Endothelial cell of umbilical vein (primary cell): ENCODE results near the gene OR8H3. TPM values are rescaled to one million over a fixed set of nuclear protein-coding genes. Genes with fewer than 3 reads are reported as not detected.
"Not testable (repeated sequence)": the region's sequence is repeated elsewhere in the genome, so short reads cannot be mapped to it uniquely, and the experiment has no call there.

Experiments
- BruUV-seq: library from RNA; stranded (reverse); fragments of 400-500 nt; replicated peaks from 2 replicates; lab custom pipeline; 2021; lab: Mats Ljungman, UMichigan
- CTCF ChIA-PET: fragments of 300-600, 350-600 bp; sonication (Branson Sonifier 250); formaldehyde crosslinking; loops from one replicate; lab custom pipeline; 2021; ENCODE audit warnings: antibody characterized with exemption, inconsistent platforms; lab: Charles Lee
- POLR2A ChIA-PET: fragments of 300-600, 350-600 bp; sonication (Branson Sonifier 250); formaldehyde crosslinking; loops from one replicate; lab custom pipeline; 2021; ENCODE audit warnings: antibody characterized with exemption, inconsistent platforms; lab: Charles Lee
- DNase-seq: peaks from one replicate; pipeline ENCODE4 v3.0.0-alpha.2; 2011; ENCODE audit warnings: low read depth, low spot score
- FAIRE-seq: peaks from 2 replicates; lab custom pipeline; 2011; peaks lifted over from hg19 to GRCh38; lab: Jason Lieb, UNC
- H2AFZ ChIP-seq: 2 replicates; pipeline ENCODE4 v1.6.0; 2012; ENCODE audit warnings: low read depth, low read length, control low read depth, inconsistent platforms
- H3K27ac ChIP-seq: 2 replicates; pipeline ENCODE4 v1.5.1; 2011; ENCODE audit warnings: low read depth, mild to moderate bottlenecking, control low read depth, low read length, moderate library complexity; ENCODE audit not compliant: insufficient read depth
- H3K27me3 ChIP-seq, 2 experiments: 2 replicates each; pipeline versions ENCODE4 v1.6.0 to v1.6.1; 2011; ENCODE audit warnings: low read length in 2 of 2, mixed read lengths in 1 of 2; ENCODE audit not compliant: control insufficient read depth in 2 of 2, insufficient read depth in 2 of 2
- H3K36me3 ChIP-seq, 2 experiments: 2 replicates in 1 of 2; 3 replicates in 1 of 2; pipeline ENCODE4 v1.5.1; 2011; ENCODE audit warnings: low read length in 2 of 2, mild to moderate bottlenecking in 1 of 2, moderate library complexity in 1 of 2; ENCODE audit not compliant: control insufficient read depth in 2 of 2, insufficient read depth in 2 of 2; ENCODE audit errors: extremely low read depth in 1 of 2
- H3K4me1 ChIP-seq: 3 replicates; pipeline ENCODE4 v1.5.1; 2011; ENCODE audit warnings: mild to moderate bottlenecking, low read length; ENCODE audit not compliant: control insufficient read depth, insufficient read depth; ENCODE audit errors: extremely low read depth
- H3K4me2 ChIP-seq: 2 replicates; pipeline ENCODE4 v1.6.1; 2011; ENCODE audit warnings: low read length, control low read depth, mixed read lengths; ENCODE audit not compliant: insufficient read depth
- H3K4me3 ChIP-seq, 3 experiments: fragments of 200-600 bp in 1 of 3; sonication (generic), shearing (Covaris generic) in 1 of 3; replicated peaks in 1 of 3; 2 replicates each; pipeline ENCODE4 v1.5.1; 2011 to 2016; ENCODE audit warnings: control low read depth in 3 of 3, low read length in 3 of 3, mild to moderate bottlenecking in 2 of 3, inconsistent platforms in 1 of 3, low read depth in 1 of 3, moderate library complexity in 1 of 3; ENCODE audit not compliant: insufficient read depth in 1 of 3
- H3K79me2 ChIP-seq: 2 replicates; pipeline ENCODE4 v1.6.0; 2012; ENCODE audit warnings: low read length, inconsistent platforms; ENCODE audit not compliant: control insufficient read depth, insufficient read depth
- H3K9ac ChIP-seq: replicated peaks from 2 replicates; pipeline ENCODE3; 2011; ENCODE audit warnings: low read length, control low read depth; ENCODE audit not compliant: insufficient read depth; ENCODE audit errors: extremely low read depth
- H3K9me1 ChIP-seq: replicated peaks from 3 replicates; pipeline ENCODE4 v1.6.0; 2011; ENCODE audit warnings: mild to moderate bottlenecking, low read length; ENCODE audit not compliant: control insufficient read depth, insufficient read depth; ENCODE audit errors: extremely low read depth
- H3K9me3 ChIP-seq: replicated peaks from 2 replicates; pipeline ENCODE4 v1.5.1; 2012; ENCODE audit warnings: low read length, inconsistent platforms; ENCODE audit not compliant: control insufficient read depth, insufficient read depth
- H4K20me1 ChIP-seq: replicated peaks from 2 replicates; pipeline ENCODE3; 2011; ENCODE audit warnings: mild to moderate bottlenecking, low read length; ENCODE audit not compliant: control insufficient read depth, insufficient read depth; ENCODE audit errors: extremely low read depth
- EZH2 ChIP-seq: IDR thresholded peaks from 2 replicates; pipeline ENCODE4 v1.6.1; 2012; ENCODE audit warnings: borderline replicate concordance, low read depth, mild to moderate bottlenecking, moderate library complexity, low read length, inconsistent platforms; ENCODE audit not compliant: severe bottlenecking
- FOS ChIP-seq: IDR thresholded peaks from 2 replicates; pipeline ENCODE4 v1.6.1; 2011; ENCODE audit warnings: mild to moderate bottlenecking, low read length, moderate library complexity, borderline replicate concordance; ENCODE audit not compliant: insufficient read depth
- GATA2 ChIP-seq: IDR thresholded peaks from 2 replicates; pipeline ENCODE4 v1.7.0; 2011; ENCODE audit warnings: low read depth, mild to moderate bottlenecking, moderate library complexity, mixed read lengths, low read length; ENCODE audit not compliant: insufficient read length, insufficient read depth
- JUN ChIP-seq: IDR thresholded peaks from 2 replicates; pipeline ENCODE4 v1.6.1; 2011; ENCODE audit warnings: borderline replicate concordance, low read depth; ENCODE audit not compliant: insufficient read length, insufficient read depth
- MYC ChIP-seq: IDR thresholded peaks from one replicate; pipeline ENCODE4 v1.6.1; 2011; ENCODE audit warnings: mild to moderate bottlenecking, low read depth, low read length
- POLR2A ChIP-seq: IDR thresholded peaks from 2 replicates; pipeline ENCODE4 v1.6.1; 2012; ENCODE audit warnings: low read depth, mild to moderate bottlenecking, control low read depth, low read length
- POLR2AphosphoS5 ChIP-seq: IDR thresholded peaks from 2 replicates; pipeline ENCODE4 v1.6.1; 2012; ENCODE audit warnings: low read depth, mild to moderate bottlenecking, control low read depth, low read length, moderate library complexity; ENCODE audit not compliant: insufficient read depth
- dilution Hi-C: fragments of 300-500 bp; cut with MboI; formaldehyde crosslinking; loops from one replicate; pipeline ENCODE4 v1.15.0; 2019; ENCODE audit warnings: low sequenced_read_pairs; ENCODE audit not compliant: extremely low pct_ligation_motif_present
- intact Hi-C: fragments of 100-400 bp; cut with micrococcal nuclease; formaldehyde crosslinking; loops from one replicate; pipeline ENCODE4 v1.10.0; 2022
- polyA plus RNA-seq, 4 experiments: library from polyadenylated mRNA; depleted of rRNA in 3 of 4; stranded (reverse) in 3 of 4; unstranded in 1 of 4; fragments of >200 nt; gene quantifications; 2 replicates each; pipeline versions ENCODE4 v1.2.1 to v1.2.3, GENCODE V29; 2011 to 2012; ENCODE audit warnings: missing spikeins in 1 of 4
- total RNA-seq: library from RNA; stranded (reverse); gene quantifications from 2 replicates; pipeline ENCODE4 v1.2.3, GENCODE V29; 2021
- TF ChIP-seq, protein P1 (sequence below), 2 donors: IDR thresholded peaks; 1 replicate in 1 of 2; 2 replicates in 1 of 2; pipeline ENCODE4 v1.5.1; 2011; ENCODE audit warnings: low read length in 2 of 2, mild to moderate bottlenecking in 2 of 2, moderate library complexity in 2 of 2, control low read depth in 1 of 2, inconsistent platforms in 1 of 2, low read depth in 1 of 2; ENCODE audit not compliant: insufficient read depth in 1 of 2; ENCODE audit errors: extremely low read depth in 1 of 2
- TF ChIP-seq, protein P2 (sequence below): IDR thresholded peaks from 2 replicates; pipeline ENCODE4 v1.6.1; 2011; ENCODE audit not compliant: insufficient read depth, insufficient read length

The OR8H3 gene
- total and polyA plus RNA-seq, 2 donors (not counting 3 experiments of a cell fraction or from before 2014, with no cell fraction given), result not detected

DNA sequence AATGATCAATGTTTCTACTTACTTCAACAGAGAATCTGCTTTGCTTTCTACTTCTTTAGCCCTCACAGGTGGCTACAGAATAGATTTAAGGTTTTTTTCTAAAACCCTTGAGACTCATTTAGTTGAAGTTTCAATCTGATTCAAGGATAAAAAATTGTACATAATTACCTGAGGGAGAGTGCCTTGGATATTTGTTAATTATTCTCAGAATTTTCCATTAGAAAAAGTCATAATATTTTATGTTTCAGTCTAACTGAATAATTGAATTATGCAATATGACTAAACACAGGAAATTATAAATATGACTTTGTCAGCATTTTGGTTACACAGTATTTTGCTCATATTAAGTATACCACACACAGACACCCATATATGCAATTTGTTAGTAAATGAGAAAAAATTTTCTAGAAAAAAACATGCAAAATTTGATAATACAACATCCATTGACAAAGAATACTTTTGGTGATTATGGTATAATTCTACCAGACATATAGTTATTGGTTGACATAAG, 18.0 kb downstream of the OR8H3 start, which contains the start of gene OR8J3:
OR8J3 (minus strand) TSS at position 51 of the 511 bp plus-strand sequence. CDS start 2,483 bp downstream, outside the sequence.
- FAIRE-seq (no peak), DNase-seq (no peak)
- Histone ChIP-seq H3K9me3 (peaks cover 6% of the 10 kb centered on the region), H3K9me1 (no peaks in the 10 kb centered on the region), H3K4me2 (no peak within 1 kb of the TSS), H3K4me3 (no peak within 1 kb of the TSS), H3K9ac (no peak within 1 kb of the TSS), H3K27ac (no peak within 1 kb of the TSS), H3K79me2 (no peaks in the 10 kb centered on the region), H2AFZ (no peak within 1 kb of the TSS), H3K36me3 (no peaks in the 10 kb centered on the region), H3K4me1 (no peaks in the 10 kb centered on the region), H3K27me3 (no peaks in the 10 kb centered on the region), H4K20me1 (no peaks in the 10 kb centered on the region)
- dilution Hi-C loops (no loop called here), intact Hi-C loops (no loop called here)
- ChIA-PET POLR2A (no interaction called here), CTCF (no interaction called here)
- no TSS peak for BruUV-seq
- TF ChIP-seq FOS (no peak), JUN (no peak), POLR2A (no peak), EZH2 (no peak), MYC (no peak), GATA2 (no peak), POLR2AphosphoS5 (no peak)
- TF ChIP-seq, protein P1, sequence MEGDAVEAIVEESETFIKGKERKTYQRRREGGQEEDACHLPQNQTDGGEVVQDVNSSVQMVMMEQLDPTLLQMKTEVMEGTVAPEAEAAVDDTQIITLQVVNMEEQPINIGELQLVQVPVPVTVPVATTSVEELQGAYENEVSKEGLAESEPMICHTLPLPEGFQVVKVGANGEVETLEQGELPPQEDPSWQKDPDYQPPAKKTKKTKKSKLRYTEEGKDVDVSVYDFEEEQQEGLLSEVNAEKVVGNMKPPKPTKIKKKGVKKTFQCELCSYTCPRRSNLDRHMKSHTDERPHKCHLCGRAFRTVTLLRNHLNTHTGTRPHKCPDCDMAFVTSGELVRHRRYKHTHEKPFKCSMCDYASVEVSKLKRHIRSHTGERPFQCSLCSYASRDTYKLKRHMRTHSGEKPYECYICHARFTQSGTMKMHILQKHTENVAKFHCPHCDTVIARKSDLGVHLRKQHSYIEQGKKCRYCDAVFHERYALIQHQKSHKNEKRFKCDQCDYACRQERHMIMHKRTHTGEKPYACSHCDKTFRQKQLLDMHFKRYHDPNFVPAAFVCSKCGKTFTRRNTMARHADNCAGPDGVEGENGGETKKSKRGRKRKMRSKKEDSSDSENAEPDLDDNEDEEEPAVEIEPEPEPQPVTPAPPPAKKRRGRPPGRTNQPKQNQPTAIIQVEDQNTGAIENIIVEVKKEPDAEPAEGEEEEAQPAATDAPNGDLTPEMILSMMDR (IDR thresholded peaks at IDR 0.05; ENCODE audit: extremely low read depth in 1 of 2, insufficient read depth in 1 of 2, low read depth in 1 of 2, low read length in 2 of 2), result no peak
- TF ChIP-seq, protein P2, sequence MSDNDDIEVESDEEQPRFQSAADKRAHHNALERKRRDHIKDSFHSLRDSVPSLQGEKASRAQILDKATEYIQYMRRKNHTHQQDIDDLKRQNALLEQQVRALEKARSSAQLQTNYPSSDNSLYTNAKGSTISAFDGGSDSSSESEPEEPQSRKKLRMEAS, result no peak

DNA sequence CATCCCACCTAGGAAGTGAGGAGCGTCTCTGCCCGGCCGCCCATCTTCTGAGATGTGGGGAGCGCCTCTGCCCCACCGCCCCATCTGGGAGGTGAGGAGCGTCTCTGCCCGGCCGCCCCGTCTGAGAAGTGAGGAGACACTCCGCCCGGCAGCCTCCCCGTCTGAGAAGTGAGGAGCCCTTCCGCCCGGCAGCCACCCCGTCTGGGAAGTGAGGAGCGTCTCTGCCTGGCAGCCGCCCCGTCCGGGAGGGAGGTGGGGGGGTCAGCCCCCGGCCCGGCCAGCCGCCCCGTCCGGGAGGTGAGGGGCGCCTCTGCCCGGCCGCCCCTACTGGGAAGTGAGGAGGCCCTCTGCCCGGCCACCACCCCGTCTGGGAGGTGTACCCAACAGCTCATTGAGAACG, 21.5 kb downstream of the OR8H3 start:
- intact Hi-C loops, result not testable (repeated sequence)

More for the DNA sequence above, 21.5 kb downstream of the OR8H3 start:
- H3K4me2 ChIP-seq, H3K27me3 ChIP-seq, H3K79me2 ChIP-seq, H3K9me3 ChIP-seq, dilution Hi-C loops, CTCF ChIA-PET, H3K36me3 ChIP-seq, FAIRE-seq, BruUV-seq, H3K9me1 ChIP-seq, H3K27ac ChIP-seq, H2AFZ ChIP-seq, H3K4me1 ChIP-seq, H3K9ac ChIP-seq, DNase-seq, POLR2A ChIA-PET, H3K4me3 ChIP-seq, H4K20me1 ChIP-seq: not testable (repeated sequence)
